HG02885 (cell line): ENCODE data around the gene ZPR1.
A peak's percentile ranks its signal among the peaks of the same experiment; 100 is the strongest.
"Not testable (repeated sequence)": the region's sequence is repeated elsewhere in the genome, so short reads cannot be mapped to it uniquely, and the experiment has no call there.

Experiments used
- ATAC-seq: cut with Tn5 transposase; IDR thresholded peaks from one replicate; pipeline ENCODE4 v1.9.1; 2021; ENCODE audit warnings: mild to moderate bottlenecking; ENCODE audit not compliant: unreplicated experiment, poor library complexity

The ZPR1 gene

DNA sequence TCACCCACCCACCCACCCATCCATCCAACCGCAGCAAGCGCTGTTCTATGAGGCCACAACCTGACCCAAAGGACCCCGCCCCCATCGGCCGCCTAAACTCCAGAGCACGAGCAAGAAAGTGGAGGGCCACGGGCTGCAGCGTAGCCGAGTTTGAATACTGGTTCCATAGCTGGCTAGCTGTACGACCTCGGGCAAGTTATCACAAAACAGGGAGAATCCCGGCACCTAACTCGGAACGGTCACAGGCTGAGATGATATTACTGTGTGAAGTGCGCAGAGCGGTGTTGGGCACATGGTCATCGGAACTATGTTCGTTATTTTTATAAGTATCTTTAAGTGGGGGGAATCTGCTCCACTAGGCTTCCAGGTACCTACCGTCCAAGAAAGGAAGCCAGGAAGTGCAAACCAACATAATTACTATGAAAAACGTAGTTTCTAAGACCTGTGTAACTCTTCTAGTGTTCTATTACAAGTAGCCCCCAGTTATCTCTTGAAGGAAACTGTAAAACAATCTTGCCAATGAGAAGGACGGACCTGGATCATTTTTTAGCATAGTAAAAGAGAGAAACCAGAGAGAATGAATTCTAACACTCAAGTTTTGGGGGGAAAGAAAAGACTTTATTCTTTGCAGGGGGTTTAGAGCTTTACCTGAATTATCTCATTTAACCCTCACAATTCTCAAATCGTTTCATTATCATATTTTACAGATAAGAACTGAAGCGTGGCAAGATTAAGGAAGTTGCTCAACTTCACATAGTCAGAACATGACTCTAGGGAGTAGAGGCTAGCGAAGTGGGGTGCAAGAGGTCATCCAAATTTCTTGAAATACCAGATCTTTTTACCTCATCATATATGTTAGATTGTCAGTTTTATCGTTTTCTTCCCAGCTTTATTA lies 14.4 kb downstream of the ZPR1 start:
- peak; percentile 43 for ATAC-seq

- peak; percentile 86 for ATAC-seq
These were observed 15.2 kb downstream of the ZPR1 start, which contains the start of gene BUD13 for GRCh38 chr11:116772443-116773202. Gene BUD13, minus strand, starts transcription at chr11:116772987. Its CDS starts 23 bp downstream, at chr11:116772964.

- no peak for ATAC-seq
These were observed 15.9 kb downstream of the ZPR1 start for GRCh38 chr11:116771935-116772334.

GRCh38 chr11:116762132-116762531 lies 25.7 kb downstream of the ZPR1 start:
- no peak for ATAC-seq

DNA sequence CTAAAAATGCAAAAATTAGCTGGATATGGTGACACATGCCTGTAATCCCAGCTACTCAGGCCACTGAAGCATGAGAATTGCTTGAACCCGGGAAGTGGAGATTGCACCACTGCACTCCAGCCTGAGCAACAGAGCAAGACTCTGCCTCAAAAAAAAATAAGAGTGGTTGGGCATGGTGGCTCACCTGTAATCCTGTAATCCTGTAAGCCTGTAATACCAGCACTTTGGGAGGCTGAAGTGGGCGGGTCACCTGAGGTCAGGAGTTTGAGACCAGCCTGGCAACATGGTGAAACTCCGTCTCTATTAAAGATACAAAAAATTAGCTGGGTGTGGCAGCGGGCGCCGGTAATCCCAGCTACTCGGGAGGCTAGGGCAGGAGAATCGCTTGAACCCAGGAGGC lies 31.8 kb downstream of the ZPR1 start:
- not testable (repeated sequence) for ATAC-seq

DNA sequence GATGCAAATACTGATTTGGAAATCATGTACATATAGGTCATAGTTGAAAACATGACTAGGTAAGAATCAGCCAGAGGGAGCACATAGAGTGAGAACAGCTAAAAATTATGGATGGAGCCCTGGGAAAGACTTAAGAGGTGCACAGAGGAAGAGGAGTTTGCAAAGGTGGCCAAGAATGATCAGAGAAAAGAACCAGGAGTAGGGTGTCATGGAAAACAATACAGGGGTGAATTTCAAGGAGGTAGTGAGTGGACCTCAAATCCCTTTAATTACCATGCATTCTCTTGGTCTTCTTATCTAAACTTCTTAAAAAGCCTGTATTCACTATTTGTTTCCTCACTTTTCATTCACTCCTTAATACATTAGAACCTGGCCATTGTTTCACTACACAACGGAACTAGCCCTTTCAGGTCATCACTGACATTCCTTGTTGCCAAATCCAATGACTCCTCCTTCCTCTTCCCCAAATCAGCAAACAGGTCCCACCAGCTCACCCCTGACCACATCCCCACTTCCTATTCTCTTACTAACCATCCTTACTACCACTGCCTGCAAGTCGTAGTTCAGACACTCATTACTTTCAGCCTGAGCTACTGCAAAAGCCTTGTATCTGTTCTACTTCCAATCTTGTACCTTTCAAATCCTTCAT lies 37.6 kb downstream of the ZPR1 start:
- ATAC-seq: no peak

GRCh38 chr11:116742104-116742503 lies 45.7 kb downstream of the ZPR1 start:
- no peak for ATAC-seq

GRCh38 chr11:116740741-116741140 lies 47.1 kb downstream of the ZPR1 start:
- ATAC-seq: no peak

DNA sequence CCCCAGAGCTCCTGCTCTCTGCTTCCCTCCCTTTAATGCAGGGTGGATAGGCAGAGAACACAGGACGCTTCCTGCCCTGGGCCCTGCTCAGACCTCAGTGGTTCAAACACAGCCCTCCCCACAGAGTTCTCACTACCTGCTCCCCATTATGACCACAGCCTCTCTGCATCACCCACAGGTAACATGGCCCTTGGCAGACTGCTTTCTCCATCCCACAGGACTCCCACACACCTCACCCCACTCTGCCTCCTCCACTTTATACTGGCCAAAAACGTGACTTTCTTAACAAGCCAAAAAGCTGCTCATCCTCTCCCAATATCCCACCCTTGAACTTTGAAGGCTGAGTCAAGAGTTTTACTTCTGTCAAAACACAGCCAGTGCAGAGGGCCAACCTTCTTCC lies 48.8 kb downstream of the ZPR1 start:
- no peak for ATAC-seq

DNA sequence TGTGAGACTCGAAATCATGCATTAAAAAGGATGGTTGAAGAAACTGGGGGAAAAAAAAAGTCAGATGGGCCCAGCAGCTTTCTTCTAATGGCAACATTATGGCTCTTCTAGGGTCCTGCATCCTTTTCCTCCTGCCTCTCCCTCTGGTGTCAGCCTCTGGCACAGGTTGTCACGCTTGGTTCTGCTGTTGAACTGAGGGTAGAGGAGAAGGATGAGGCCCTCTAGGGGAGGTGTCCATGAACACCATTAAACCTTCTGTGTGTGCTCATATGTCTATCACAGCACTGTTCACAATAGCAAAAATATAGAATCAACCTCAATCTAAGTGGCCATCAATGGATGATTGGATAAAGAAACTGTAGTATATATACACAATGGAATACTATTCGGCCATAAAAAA lies 51.1 kb downstream of the ZPR1 start:
- ATAC-seq: no peak

GRCh38 chr11:116733969-116734508 lies 53.8 kb downstream of the ZPR1 start:
- ATAC-seq: no peak

DNA sequence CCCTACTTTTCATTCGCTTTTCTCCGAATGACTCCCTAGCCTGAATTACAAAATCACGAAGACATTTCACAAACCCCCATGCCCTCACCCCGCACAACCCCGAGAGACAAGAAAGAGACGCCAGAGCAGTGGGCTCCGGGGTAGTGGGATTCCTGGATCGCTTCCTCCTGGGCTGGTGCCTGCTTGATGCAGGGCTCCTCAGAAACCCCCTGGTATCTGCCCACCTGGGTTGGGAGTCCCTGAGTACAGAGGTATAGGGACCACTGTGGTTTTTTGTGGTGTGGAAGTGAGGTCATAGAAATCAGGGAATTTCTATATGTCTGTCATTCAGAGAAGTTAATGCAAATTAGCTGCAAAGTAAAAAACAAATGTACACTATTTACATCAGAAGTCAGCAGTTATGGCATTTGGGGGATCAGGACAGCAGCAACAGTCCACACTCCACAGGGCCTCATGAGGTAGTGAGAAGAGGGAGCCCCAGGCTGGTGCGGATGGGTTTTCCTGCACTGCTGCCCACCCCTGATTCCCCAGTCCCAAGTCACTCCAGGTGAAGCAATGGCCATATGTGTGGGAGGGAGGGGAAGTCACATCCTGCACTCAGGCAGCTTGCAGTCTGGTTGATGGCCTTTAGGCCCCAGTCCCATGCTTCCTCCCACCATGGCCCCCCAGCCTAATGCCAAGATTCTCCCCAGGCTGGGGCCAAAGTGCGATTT lies 54.6 kb downstream of the ZPR1 start:
- peak; percentile 36 for ATAC-seq

- ATAC-seq: peak; percentile 91
These were observed 55.4 kb downstream of the ZPR1 start for GRCh38 chr11:116732271-116733042.

DNA sequence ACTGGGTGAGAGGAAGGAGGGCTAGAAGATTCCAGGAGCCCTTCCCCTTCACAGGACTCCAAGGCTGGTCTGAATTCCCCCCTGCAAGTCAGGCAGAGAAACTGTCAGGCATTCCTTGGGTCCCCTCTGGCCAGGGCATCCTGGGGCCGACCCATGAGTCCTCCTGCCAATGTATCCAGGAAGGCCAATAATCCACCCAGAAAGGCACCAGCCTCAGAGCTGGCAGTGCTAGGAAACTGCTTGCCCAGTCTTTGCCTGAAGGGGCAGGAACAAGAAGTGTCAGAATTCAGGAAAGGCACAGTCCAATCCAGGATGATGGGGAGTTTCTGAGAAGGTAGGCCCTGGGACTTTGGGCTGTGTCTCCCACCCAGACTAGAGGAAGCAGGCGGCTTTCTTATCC lies 56.0 kb downstream of the ZPR1 start:
- no peak for ATAC-seq

GRCh38 chr11:116731097-116731761 lies 56.6 kb downstream of the ZPR1 start:
- ATAC-seq: no peak

GRCh38 chr11:116730601-116731000 lies 57.2 kb downstream of the ZPR1 start:
- no peak for ATAC-seq

DNA sequence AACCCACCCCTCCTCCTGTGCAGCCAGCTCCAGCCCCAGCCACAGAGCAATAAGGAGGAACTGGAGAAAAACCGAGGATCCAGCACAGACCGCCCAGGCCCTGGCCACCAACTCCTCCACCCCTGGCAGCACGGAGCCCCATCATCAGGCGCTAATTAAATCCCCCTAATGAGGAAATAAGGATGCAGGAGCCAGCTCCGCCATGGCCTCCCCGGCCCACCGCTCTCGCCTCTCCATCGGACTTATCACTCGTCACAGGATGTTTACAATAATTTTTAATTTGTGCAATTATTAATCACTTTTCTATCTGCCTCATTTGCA lies 57.6 kb downstream of the ZPR1 start:
- no peak for ATAC-seq

DNA sequence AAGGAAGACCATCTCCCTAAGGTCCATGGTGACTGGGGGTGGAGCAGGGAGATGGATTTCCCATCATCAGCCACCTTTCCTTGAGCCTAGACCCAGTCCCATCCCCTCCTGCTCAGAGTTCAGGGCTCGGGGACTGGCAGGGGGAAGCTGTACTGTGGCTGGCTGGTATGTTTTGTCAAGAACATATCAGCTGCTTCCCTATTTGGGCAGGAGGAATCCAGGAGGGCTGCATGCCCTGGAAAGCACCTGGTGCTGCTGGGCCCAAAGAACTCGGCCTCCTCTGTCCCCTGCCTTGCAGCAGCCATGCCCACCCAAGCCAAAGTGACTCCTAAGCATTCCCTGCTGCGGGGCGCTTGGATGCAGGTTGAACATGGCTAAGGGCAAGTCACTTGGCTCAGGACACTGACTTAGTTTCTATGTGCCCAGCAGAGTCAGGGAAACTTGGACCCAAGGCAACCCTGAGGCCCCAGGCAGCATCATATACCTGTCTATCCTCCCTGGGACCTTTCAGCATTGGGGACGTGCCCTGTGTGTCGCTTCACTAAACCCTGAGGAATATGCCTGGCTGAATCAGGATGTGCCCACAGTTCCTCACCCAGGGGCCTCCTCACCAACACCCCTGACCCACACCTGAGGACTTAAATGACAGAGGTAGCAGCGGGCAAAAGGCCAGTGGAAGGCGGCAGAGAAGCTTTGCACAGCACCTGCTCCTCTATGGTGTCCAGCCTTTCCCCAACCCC lies 58.2 kb downstream of the ZPR1 start:
- no peak for ATAC-seq
